PC-9 (cell line): ENCODE data around the gene MPP2. TPM values are rescaled to one million over a fixed set of nuclear protein-coding genes. Genes with fewer than 3 reads are reported as not detected.

Experiments used
- BruUV-seq: library from RNA; stranded (reverse); fragments of 400-500 nt; replicated peaks from 2 replicates; lab custom pipeline; 2021; lab: Mats Ljungman, UMichigan
- CTCF ChIA-PET: fragments of 300-600 bp; sonication (Branson Sonifier 250); formaldehyde crosslinking; loops from one replicate; lab custom pipeline; 2022; ENCODE audit warnings: antibody characterized with exemption; lab: Charles Lee
- POLR2A ChIA-PET: fragments of 300-600 bp; sonication (Branson Sonifier 250); formaldehyde crosslinking; loops from one replicate; lab custom pipeline; 2022; ENCODE audit warnings: antibody characterized with exemption; ENCODE audit not compliant: unreplicated experiment; lab: Charles Lee
- DNase-seq, 2 experiments: peaks; one replicate each; pipeline versions ENCODE4 v3.0.0 to v3.0.0-alpha.2; 2015 to 2022; ENCODE audit warnings: mixed read lengths in 1 of 2
- H2AFZ ChIP-seq: fragments of 200-600 bp; sonication (generic); 2 replicates; pipeline ENCODE4 v1.8.1; 2017; ENCODE audit warnings: antibody characterized with exemption
- H3F3A ChIP-seq: fragments of 200-600 bp; sonication (generic); 2 replicates; pipeline ENCODE4 v1.8.1; 2017; ENCODE audit warnings: antibody characterized with exemption, mild to moderate bottlenecking, low read depth; ENCODE audit not compliant: insufficient read depth
- H3K27ac ChIP-seq: fragments of 200-600 bp; sonication (generic); 2 replicates; pipeline ENCODE4 v1.6.1; 2016; ENCODE audit warnings: mixed run types
- H3K27me3 ChIP-seq: fragments of 200-600 bp; sonication (generic); 2 replicates; pipeline ENCODE4 v1.6.1; 2016; ENCODE audit warnings: low read depth, mixed run types; ENCODE audit not compliant: insufficient read depth
- H3K36me3 ChIP-seq: fragments of 200-600 bp; sonication (generic); 2 replicates; pipeline ENCODE4 v1.6.1; 2016; ENCODE audit warnings: low read depth, mixed run types
- H3K4me1 ChIP-seq: fragments of 200-600 bp; sonication (generic); replicated peaks from 2 replicates; pipeline ENCODE4 v1.6.1; 2016; ENCODE audit warnings: mixed run types; ENCODE audit not compliant: insufficient read depth
- H3K4me2 ChIP-seq: fragments of 200-600 bp; sonication (generic); 2 replicates; pipeline ENCODE4 v1.6.1; 2017; ENCODE audit warnings: mixed run types
- H3K4me3 ChIP-seq: fragments of 200-600 bp; sonication (generic); 2 replicates; pipeline ENCODE4 v1.6.1; 2016; ENCODE audit warnings: mixed run types
- H3K79me2 ChIP-seq: fragments of 200-600 bp; sonication (generic); 2 replicates; pipeline ENCODE4 v1.6.1; 2017; ENCODE audit warnings: low read depth, mixed run types
- H3K9me2 ChIP-seq: fragments of 200-600 bp; sonication (generic); 2 replicates; pipeline ENCODE4 v1.8.1; 2017; ENCODE audit warnings: mild to moderate bottlenecking; ENCODE audit not compliant: insufficient read depth
- H3K9me3 ChIP-seq: fragments of 200-600 bp; sonication (generic); 2 replicates; pipeline ENCODE4 v1.8.1; 2016; ENCODE audit warnings: low read depth; ENCODE audit not compliant: insufficient read depth
- H4K20me1 ChIP-seq: fragments of 200-600 bp; sonication (generic); 2 replicates; pipeline ENCODE4 v1.8.1; 2017; ENCODE audit not compliant: insufficient read depth
- EZH2 ChIP-seq: fragments of 200-600 bp; sonication (generic); IDR thresholded peaks from 2 replicates; pipeline ENCODE4 v1.8.0; 2017; ENCODE audit warnings: antibody characterized with exemption, low read depth
- intact Hi-C: fragments of 100-400 bp; cut with micrococcal nuclease; formaldehyde crosslinking; loops from one replicate; pipeline ENCODE4 v1.10.0; 2022; ENCODE audit not compliant: unreplicated experiment
- total RNA-seq: library from RNA; stranded (reverse); gene quantifications from 2 replicates; pipeline ENCODE4 v1.2.3, GENCODE V29; 2021
- TF ChIP-seq, protein P1 (sequence below): fragments of 200-600 bp; sonication (generic); conservative IDR thresholded peaks from 2 replicates; pipeline ENCODE4 v1.6.1; 2017; ENCODE audit warnings: mixed run types, antibody characterized with exemption, mild to moderate bottlenecking, moderate library complexity

Gene MPP2
- total RNA-seq, 1 experiment from 2014 or later: 5.6 TPM

GRCh38 chr17:43882761-43883415, 24.4 kb downstream of the MPP2 start:
- BruUV-seq: no TSS peak
- Histone ChIP-seq H4K20me1 (no peaks in the 10 kb centered on the region), H3K9me2 (no peaks in the 10 kb centered on the region), H3K4me1 (no peaks in the 10 kb centered on the region), H3K36me3 (no peaks in the 10 kb centered on the region), H3K79me2 (no peaks in the 10 kb centered on the region), H3K9me3 (no peaks in the 10 kb centered on the region), H3K4me3 (no peak overlapping the region), H3K27me3 (no peaks in the 10 kb centered on the region), H3K4me2 (no peak overlapping the region), H2AFZ (no peak overlapping the region), H3F3A (no peaks in the 10 kb centered on the region), H3K27ac (no peak overlapping the region)
- CTCF ChIA-PET: no interaction called here
- no peak for DNase-seq
- POLR2A ChIA-PET: no interaction called here
- intact Hi-C loops: no loop called here
- TF ChIP-seq, protein P1, sequence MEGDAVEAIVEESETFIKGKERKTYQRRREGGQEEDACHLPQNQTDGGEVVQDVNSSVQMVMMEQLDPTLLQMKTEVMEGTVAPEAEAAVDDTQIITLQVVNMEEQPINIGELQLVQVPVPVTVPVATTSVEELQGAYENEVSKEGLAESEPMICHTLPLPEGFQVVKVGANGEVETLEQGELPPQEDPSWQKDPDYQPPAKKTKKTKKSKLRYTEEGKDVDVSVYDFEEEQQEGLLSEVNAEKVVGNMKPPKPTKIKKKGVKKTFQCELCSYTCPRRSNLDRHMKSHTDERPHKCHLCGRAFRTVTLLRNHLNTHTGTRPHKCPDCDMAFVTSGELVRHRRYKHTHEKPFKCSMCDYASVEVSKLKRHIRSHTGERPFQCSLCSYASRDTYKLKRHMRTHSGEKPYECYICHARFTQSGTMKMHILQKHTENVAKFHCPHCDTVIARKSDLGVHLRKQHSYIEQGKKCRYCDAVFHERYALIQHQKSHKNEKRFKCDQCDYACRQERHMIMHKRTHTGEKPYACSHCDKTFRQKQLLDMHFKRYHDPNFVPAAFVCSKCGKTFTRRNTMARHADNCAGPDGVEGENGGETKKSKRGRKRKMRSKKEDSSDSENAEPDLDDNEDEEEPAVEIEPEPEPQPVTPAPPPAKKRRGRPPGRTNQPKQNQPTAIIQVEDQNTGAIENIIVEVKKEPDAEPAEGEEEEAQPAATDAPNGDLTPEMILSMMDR: no peak
- TF ChIP-seq EZH2: no peak

DNA sequence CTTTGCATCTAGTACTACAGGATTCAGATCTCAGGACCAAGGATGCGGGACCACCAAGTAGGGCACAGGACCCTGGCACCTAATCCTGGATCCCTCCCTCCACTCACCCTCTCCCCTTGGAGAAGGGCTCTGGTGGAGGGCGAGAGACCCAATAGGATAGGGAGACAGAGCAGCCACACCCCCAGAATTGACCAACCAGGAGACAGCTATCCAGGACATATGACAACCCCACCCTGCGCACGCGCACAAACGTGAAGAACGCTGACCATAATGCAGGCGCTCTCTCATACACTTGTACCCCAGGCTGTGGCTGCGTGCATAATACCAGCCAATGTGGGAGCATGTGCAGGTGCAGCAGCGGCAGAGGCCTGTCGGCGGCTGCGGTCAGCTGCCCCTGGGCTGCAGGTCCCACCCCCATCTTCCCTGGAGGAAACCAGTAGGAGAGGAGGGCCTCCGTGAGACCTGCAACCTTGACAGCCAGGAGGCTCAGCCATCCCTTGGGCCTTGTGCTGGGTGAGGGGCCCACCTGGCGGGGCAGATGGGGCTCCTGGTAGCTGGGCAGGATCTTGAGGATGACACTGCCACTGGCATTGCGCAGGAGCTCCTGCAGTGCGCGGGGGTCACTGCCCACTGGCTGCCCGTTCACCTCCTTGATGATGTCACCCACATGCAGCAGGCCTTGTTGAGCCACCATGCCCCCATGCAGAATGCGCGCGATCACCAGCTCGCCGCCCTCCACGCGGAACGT, 25.4 kb downstream of the MPP2 start:
- DNase-seq: no peak
- Histone ChIP-seq H3K4me3 (no peak overlapping the region), H3K9me3 (no peaks in the 10 kb centered on the region), H2AFZ (no peak overlapping the region), H3K27me3 (no peaks in the 10 kb centered on the region), H4K20me1 (no peaks in the 10 kb centered on the region), H3K4me2 (no peak overlapping the region), H3K79me2 (no peaks in the 10 kb centered on the region), H3F3A (no peaks in the 10 kb centered on the region), H3K36me3 (no peaks in the 10 kb centered on the region), H3K27ac (no peak overlapping the region), H3K9me2 (no peaks in the 10 kb centered on the region), H3K4me1 (no peaks in the 10 kb centered on the region)
- POLR2A ChIA-PET: no interaction called here
- BruUV-seq: no TSS peak
- CTCF ChIA-PET: no interaction called here
- TF ChIP-seq, protein P1: no peak
- no peak for TF ChIP-seq EZH2
- intact Hi-C loops: no loop called here

DNA sequence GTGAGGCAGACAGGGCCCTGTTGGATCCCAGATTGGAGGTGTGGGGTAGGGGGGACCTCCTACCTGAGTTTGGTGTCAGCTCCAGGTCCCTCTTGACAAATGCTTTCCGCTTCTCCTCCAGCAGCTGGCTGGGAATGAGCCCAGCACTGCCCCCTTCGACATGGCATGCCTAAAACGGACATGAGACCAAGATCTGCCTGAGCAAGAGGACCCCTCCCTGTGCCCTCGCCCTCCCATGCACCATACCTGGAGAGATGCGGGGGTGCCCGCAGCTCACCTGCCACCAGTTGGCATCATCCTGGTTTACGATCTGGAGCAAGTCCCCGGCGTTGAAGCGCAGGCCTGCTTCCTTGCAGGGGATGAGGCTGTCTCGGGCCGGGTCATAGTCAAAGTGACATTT, 26.2 kb downstream of the MPP2 start:
- no peak for DNase-seq
- intact Hi-C loops: no loop called here
- Histone ChIP-seq H3K27me3 (no peaks in the 10 kb centered on the region), H3K9me3 (no peaks in the 10 kb centered on the region), H3K27ac (no peak overlapping the region), H3K4me1 (no peaks in the 10 kb centered on the region), H3K9me2 (no peaks in the 10 kb centered on the region), H2AFZ (no peak overlapping the region), H3K4me2 (no peak overlapping the region), H3K79me2 (no peaks in the 10 kb centered on the region), H3K36me3 (no peaks in the 10 kb centered on the region), H3K4me3 (no peak overlapping the region), H4K20me1 (no peaks in the 10 kb centered on the region), H3F3A (no peaks in the 10 kb centered on the region)
- CTCF ChIA-PET: no interaction called here
- TF ChIP-seq, protein P1: no peak
- no peak for TF ChIP-seq EZH2
- BruUV-seq: no TSS peak
- POLR2A ChIA-PET: no interaction called here
